ENCODE data around the gene SYNE2.

The SYNE2 gene

GRCh38 chr14:63892265-63892664, 39.5 kb downstream of the SYNE2 start:
- H3K4me3 ChIP-seq (ENCODE audit: low read length) = no peak overlapping the region
- TF ChIP-seq, protein P1, sequence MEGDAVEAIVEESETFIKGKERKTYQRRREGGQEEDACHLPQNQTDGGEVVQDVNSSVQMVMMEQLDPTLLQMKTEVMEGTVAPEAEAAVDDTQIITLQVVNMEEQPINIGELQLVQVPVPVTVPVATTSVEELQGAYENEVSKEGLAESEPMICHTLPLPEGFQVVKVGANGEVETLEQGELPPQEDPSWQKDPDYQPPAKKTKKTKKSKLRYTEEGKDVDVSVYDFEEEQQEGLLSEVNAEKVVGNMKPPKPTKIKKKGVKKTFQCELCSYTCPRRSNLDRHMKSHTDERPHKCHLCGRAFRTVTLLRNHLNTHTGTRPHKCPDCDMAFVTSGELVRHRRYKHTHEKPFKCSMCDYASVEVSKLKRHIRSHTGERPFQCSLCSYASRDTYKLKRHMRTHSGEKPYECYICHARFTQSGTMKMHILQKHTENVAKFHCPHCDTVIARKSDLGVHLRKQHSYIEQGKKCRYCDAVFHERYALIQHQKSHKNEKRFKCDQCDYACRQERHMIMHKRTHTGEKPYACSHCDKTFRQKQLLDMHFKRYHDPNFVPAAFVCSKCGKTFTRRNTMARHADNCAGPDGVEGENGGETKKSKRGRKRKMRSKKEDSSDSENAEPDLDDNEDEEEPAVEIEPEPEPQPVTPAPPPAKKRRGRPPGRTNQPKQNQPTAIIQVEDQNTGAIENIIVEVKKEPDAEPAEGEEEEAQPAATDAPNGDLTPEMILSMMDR (conservative IDR thresholded peaks at IDR 0.05; ENCODE audit: low read length) = no peak
- DNase-seq (ENCODE audit: low read depth) = no peak

DNA sequence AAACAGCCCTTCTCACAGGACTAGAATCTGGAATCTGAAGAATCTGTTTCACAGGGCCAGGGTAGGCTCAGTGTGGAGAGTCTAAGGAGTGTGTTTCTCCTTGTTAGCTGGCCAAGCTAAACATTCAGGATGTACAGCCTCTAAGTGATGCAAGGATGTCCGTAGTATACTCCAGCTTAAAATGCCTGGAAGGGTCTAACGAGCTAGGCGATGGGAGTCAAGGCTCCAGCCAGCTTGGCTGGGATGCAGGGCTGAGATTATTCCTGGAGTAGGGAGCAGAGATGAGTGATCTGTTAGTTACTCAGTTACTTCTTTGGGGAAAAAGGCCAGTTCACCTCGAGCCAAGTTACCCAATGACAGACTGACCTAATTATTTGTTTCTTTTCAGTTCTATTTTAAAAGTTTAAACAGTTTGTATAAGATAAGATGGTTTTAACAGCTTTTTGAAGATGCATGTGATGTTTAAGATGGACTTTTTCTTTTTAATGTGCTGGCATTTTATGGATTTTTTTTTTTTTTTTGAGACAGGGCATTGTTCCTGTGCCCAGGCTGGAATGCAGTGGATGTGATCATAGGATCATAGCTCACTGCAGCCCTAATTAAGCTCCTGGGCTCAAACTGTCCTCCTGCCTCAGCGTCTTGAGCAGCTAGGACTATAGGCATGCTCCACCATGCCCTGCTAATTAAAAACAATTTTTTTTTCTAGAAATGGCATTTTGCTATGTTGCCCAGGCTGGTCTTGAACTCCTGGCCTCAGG, 41.1 kb downstream of the SYNE2 start:
- H3K4me3 ChIP-seq (ENCODE audit: low read length) = no peak overlapping the region; the same call in 1 of the 2 replicates
- peak; percentile 90 for DNase-seq (ENCODE audit: low read depth)
- TF ChIP-seq, protein P1 (conservative IDR thresholded peaks at IDR 0.05; ENCODE audit: low read length) = no peak

DNA sequence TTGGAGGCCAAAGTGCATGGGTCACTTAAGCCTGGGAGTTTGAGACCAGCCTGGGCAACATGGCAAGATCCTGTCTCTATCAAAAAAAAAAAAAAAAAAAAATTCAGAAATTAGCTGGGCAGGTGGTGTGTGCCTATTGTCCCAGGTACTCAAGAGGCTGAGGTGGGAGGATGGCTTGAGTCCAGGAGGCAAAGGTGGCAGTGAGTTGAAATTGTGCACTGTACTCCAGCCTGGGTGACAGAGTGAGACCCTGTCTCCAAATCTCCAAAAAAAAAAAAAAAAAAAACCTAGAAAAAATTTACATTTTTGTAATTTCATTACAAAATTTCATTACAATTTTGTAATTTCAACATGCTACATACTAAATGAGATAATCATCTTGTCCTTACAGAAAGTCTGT, 42.7 kb downstream of the SYNE2 start:
- no peak overlapping the region for H3K4me3 ChIP-seq (ENCODE audit: low read length)
- no peak for DNase-seq (ENCODE audit: low read depth)
- TF ChIP-seq, protein P1 (conservative IDR thresholded peaks at IDR 0.05; ENCODE audit: low read length) = no peak

- peak; percentile 84 for DNase-seq (ENCODE audit: low read depth)
- H3K4me3 ChIP-seq (ENCODE audit: low read length) = no peak overlapping the region
- TF ChIP-seq, protein P1 (conservative IDR thresholded peaks at IDR 0.05; ENCODE audit: low read length) = no peak
These were observed 43.5 kb downstream of the SYNE2 start for GRCh38 chr14:63896278-63896720.

- TF ChIP-seq, protein P1 (conservative IDR thresholded peaks at IDR 0.05; ENCODE audit: low read length) = no peak
- DNase-seq (ENCODE audit: low read depth) = peak; percentile 70
- H3K4me3 ChIP-seq (ENCODE audit: low read length) = no peak overlapping the region
These were observed 44.9 kb downstream of the SYNE2 start for GRCh38 chr14:63897721-63898163.

- H3K4me3 ChIP-seq (ENCODE audit: low read length) = no peak overlapping the region
- DNase-seq (ENCODE audit: low read depth) = no peak
- TF ChIP-seq, protein P1 (conservative IDR thresholded peaks at IDR 0.05; ENCODE audit: low read length) = no peak
These were observed 47.1 kb downstream of the SYNE2 start for GRCh38 chr14:63899953-63900352.

DNA sequence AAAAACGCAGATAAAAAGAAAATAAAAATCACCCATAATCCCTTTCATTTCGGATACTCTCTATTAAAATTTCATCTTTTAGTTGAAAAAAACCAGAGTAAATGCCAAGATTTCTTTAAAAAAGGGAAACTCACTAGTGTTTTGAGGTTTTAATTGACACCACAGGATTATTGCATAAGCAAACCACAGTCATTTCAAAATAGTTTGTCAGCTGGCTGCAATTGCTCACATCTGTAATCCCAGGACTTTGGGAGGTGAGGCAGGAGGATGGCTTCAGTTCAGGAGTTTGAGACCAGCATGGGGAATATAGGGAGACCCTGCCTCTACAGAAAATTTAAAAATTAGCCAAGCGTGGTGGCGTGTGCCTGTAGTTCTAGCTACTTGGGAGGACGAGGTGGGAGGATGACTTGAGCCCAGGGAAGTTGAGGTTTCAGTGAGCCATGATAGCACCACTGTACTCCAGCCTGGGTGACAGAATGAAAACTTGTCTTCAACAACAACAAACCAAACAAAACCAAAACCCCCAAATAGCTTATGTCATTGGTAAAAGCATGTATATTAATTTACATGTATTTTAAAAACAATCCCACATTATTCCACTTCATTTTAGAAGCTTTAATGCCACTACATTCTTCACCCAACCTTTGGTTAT, 48.8 kb downstream of the SYNE2 start:
- TF ChIP-seq, protein P1 (conservative IDR thresholded peaks at IDR 0.05; ENCODE audit: low read length) = no peak
- no peak overlapping the region for H3K4me3 ChIP-seq (ENCODE audit: low read length)
- DNase-seq (ENCODE audit: low read depth) = peak; percentile 90

Measured in AG10803 (cell line).